NB4 (cell line): ENCODE data around the gene C22orf31.

Source experiments
- CTCF ChIP-seq: IDR thresholded peaks from one replicate; pipeline ENCODE4 v1.5.1; 2012; ENCODE audit warnings: low read depth, low read length
- MAX ChIP-seq: IDR thresholded peaks from 2 replicates; pipeline ENCODE4 v1.6.1; 2011; ENCODE audit warnings: low read depth, low read length
- MYC ChIP-seq: IDR thresholded peaks from 2 replicates; pipeline ENCODE4 v1.6.1; 2011; ENCODE audit warnings: low read depth, low read length
- POLR2A ChIP-seq: IDR thresholded peaks from 2 replicates; pipeline ENCODE4 v1.6.1; 2011; ENCODE audit warnings: mild to moderate bottlenecking; ENCODE audit not compliant: insufficient read length; ENCODE audit errors: extremely low read depth

- no peak for TF ChIP-seq CTCF
- no peak for TF ChIP-seq POLR2A
- TF ChIP-seq MAX: no peak
- TF ChIP-seq MYC: no peak
These were observed 27.2 kb upstream of the C22orf31 start for GRCh38 chr22:29088809-29089208.
